ENCODE data around the gene MSMP.
A peak's percentile ranks its signal among the peaks of the same experiment; 100 is the strongest.

MSMP gene

GRCh38 chr9:35741740-35742139 lies 12.3 kb downstream of the MSMP start:
- DNase-seq, result no peak

- no peak for DNase-seq
These were observed 13.8 kb downstream of the MSMP start for GRCh38 chr9:35740243-35740642.

GRCh38 chr9:35738924-35739323 lies 15.2 kb downstream of the MSMP start:
- no peak for DNase-seq

GRCh38 chr9:35738186-35738585 lies 15.9 kb downstream of the MSMP start:
- DNase-seq, result no peak

GRCh38 chr9:35737143-35737542 lies 16.9 kb downstream of the MSMP start:
- no peak for DNase-seq

GRCh38 chr9:35736201-35736633 lies 17.9 kb downstream of the MSMP start:
- DNase-seq, result peak; percentile 49

GRCh38 chr9:35734096-35734495 lies 20.0 kb downstream of the MSMP start:
- DNase-seq, result no peak

- DNase-seq, result no peak
These were observed 21.1 kb downstream of the MSMP start for GRCh38 chr9:35732800-35733541.

GRCh38 chr9:35732185-35732799 lies 21.8 kb downstream of the MSMP start, which contains the start of the genes CREB3 and TLN1:
Gene CREB3, plus strand, starts transcription at chr9:35732666. Its CDS starts 107 bp downstream, at chr9:35732773.
Gene TLN1, minus strand, starts transcription at chr9:35732195. Its CDS starts 6,501 bp downstream, at chr9:35725694.
- DNase-seq, result peak; percentile 98

GRCh38 chr9:35731415-35732184 lies 22.5 kb downstream of the MSMP start:
- no peak for DNase-seq

- DNase-seq, result no peak
These were observed 23.6 kb downstream of the MSMP start for GRCh38 chr9:35730486-35730854.

GRCh38 chr9:35729700-35730485 lies 24.2 kb downstream of the MSMP start:
- no peak for DNase-seq

GRCh38 chr9:35729101-35729500 lies 25.0 kb downstream of the MSMP start:
- no peak for DNase-seq

- no peak for DNase-seq
These were observed 25.8 kb downstream of the MSMP start for GRCh38 chr9:35728041-35728971.

- DNase-seq, result no peak
These were observed 26.4 kb downstream of the MSMP start for GRCh38 chr9:35727676-35728040.

GRCh38 chr9:35726931-35727330 lies 27.1 kb downstream of the MSMP start:
- no peak for DNase-seq

GRCh38 chr9:35725362-35725761 lies 28.7 kb downstream of the MSMP start:
- DNase-seq, result no peak

GRCh38 chr9:35723908-35724307 lies 30.2 kb downstream of the MSMP start:
- DNase-seq, result no peak

GRCh38 chr9:35723426-35723825 lies 30.6 kb downstream of the MSMP start:
- DNase-seq, result no peak

- DNase-seq, result no peak
These were observed 34.5 kb downstream of the MSMP start for GRCh38 chr9:35719546-35719945.

GRCh38 chr9:35718721-35719511 lies 35.2 kb downstream of the MSMP start:
- no peak for DNase-seq
